Keratinocyte (primary cell): ENCODE measurements around the gene GPR3.

Experiments
- EZH2 ChIP-seq: IDR thresholded peaks from one replicate; pipeline ENCODE4 v1.6.1; 2012; ENCODE audit warnings: inconsistent platforms, mild to moderate bottlenecking, low read length, moderate library complexity
- TF ChIP-seq, protein P1 (sequence below), 3 experiments: IDR thresholded peaks in 1 of 3; conservative IDR thresholded peaks in 1 of 3; optimal IDR thresholded peaks in 1 of 3; 2 replicates in 2 of 3; 3 replicates in 1 of 3; pipeline versions ENCODE3 to v1.5.1; 2011; ENCODE audit warnings: low read length in 3 of 3, mild to moderate bottlenecking in 3 of 3, moderate library complexity in 2 of 3, control low read depth in 1 of 3, inconsistent platforms in 1 of 3; ENCODE audit not compliant: insufficient read depth in 2 of 3; ENCODE audit errors: extremely low read depth in 1 of 3

GRCh38 chr1:27348861-27349783, 43.3 kb upstream of the GPR3 start:
- TF ChIP-seq, protein P1, sequence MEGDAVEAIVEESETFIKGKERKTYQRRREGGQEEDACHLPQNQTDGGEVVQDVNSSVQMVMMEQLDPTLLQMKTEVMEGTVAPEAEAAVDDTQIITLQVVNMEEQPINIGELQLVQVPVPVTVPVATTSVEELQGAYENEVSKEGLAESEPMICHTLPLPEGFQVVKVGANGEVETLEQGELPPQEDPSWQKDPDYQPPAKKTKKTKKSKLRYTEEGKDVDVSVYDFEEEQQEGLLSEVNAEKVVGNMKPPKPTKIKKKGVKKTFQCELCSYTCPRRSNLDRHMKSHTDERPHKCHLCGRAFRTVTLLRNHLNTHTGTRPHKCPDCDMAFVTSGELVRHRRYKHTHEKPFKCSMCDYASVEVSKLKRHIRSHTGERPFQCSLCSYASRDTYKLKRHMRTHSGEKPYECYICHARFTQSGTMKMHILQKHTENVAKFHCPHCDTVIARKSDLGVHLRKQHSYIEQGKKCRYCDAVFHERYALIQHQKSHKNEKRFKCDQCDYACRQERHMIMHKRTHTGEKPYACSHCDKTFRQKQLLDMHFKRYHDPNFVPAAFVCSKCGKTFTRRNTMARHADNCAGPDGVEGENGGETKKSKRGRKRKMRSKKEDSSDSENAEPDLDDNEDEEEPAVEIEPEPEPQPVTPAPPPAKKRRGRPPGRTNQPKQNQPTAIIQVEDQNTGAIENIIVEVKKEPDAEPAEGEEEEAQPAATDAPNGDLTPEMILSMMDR (optimal IDR thresholded peaks at IDR 0.05 in 1 of 3, IDR thresholded peaks at IDR 0.05 in 1 of 3, conservative IDR thresholded peaks at IDR 0.05 in 1 of 3; ENCODE audit: extremely low read depth in 1 of 3, insufficient read depth in 2 of 3, low read length in 3 of 3), result peak in 1 of 3 experiments; percentile 4
- no peak for TF ChIP-seq EZH2
